Hair follicle dermal papilla cell (primary cell): Measurements from ENCODE around the gene SMARCAL1. TPM values are rescaled to one million over a fixed set of nuclear protein-coding genes. Genes with fewer than 3 reads are reported as not detected.

Source experiments
- total RNA-seq: library from RNA; depleted of rRNA; stranded (reverse); fragments of >200 nt; gene quantifications from 2 replicates; pipeline ENCODE4 v1.2.3, GENCODE V29; 2012

The SMARCAL1 gene
- 18.0 and 19.3 TPM in 2 replicates for total RNA-seq

GRCh38 chr2:216412022-216412999 lies at the start of gene SMARCAL1:
Gene SMARCAL1 (plus strand): TSS chr2:216412484. CDS start chr2:216414705, 2,221 bp downstream.

DNA sequence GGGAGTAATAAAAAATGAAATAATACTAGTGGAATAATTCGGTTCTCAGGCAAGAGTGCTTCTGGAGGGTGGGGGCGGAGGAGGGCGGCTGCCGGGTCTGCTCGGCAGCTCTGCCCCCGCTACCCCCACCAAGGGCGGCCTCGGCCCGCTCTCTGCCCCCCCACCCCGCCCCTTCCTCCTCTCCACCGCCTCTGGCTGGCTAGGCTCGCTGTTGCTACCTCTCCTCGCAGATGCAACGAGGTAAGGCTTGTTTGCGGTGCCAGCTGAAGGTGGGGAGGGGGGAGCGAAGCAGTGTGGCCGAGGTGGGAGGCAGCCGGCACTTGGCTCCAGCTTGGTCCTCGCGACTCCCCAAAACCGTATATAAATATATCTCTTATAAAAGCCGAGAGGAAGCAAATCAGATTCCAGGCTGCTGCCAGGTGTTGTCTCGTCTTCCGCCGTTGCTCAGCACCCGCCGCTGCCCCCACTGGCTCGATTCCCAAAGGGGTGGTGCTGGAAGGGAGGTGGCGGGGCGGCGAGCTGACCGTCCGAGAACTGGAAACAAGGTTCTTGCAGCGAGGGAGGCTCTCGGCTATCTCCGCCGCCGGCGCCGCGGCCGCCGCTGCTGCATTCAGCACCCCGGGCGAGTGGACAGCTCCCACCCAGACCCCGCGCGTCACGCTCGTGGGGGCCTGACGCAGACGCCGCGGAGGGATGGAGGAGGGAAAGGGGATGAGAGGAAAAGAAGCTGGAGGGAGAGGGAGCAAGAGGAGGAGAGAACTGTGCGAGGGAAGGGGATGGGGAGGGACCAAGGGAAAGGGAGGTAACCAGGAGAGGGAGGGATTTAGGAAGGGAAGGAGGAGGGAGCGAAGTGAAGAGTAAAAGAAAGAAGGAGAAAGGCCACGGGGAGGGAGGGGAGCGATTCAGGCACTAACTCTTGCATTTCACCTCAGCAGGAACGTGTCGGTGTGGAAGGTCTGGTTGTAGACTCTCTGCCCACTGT lies 40.3 kb upstream of the SMARCAL1 start, which contains the start of gene MARCHF4:
Gene MARCHF4 (minus strand): TSS at position 763 of the 982 bp plus-strand sequence. CDS start 2,223 bp downstream, outside the sequence.

DNA sequence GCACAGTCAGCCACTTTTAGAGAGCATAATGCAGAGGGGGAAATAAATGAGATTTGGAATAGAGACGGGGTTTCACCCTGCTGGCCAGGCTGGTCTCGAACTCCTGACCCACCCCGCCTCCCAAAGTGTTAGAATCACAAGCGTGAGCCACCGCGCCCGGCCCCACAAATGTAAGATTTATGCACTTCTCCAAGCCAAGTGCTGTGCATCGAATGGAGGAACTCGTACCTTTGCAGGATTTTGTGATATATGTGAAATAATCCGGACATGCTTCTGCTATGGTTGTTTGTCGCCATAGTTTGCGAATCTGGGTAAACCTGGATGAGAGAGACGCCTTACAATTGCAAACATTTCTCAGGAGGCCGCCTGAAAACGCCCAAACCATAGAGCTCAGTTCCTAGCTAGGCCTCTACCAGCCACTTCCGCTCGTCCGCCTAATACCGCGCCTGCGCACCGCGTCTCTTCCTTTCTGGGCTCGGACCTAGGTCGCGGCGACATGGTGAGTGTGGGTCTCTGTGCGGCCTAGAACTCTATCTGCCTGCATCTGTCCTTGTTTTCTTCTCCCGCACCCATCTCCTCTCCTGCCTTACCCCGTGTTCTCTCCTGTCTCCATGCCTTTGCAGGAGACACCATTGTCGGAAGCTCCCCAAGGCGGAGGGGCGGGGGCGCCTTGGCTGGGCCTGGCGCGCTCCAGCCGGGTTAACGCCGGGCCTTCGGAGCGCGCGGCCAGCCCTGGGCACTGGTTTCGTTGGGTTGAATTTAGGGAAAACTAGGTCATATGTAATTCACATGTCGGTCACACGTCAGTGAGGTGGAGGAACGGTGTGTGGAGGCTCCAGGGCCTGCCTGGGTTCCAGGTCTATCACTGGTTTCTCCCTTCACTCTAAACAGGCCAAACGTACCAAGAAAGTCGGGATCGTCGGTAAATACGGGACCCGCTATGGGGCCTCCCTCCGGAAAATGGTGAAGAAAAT lies 86.4 kb downstream of the SMARCAL1 start, which contains the start of gene RPL37A:
Gene RPL37A (plus strand): TSS at position 466 of the 974 bp plus-strand sequence. CDS start 31 bp downstream, at position 497.

Other genes with a start within 250 kb of the SMARCAL1 start
- gene MARCHF4, start 40.0 kb upstream of the SMARCAL1 start, total RNA-seq: 2.3 and 3.8 TPM in 2 replicates
- 575 and 595 TPM in 2 replicates for gene RPL37A, start 86.4 kb downstream of the SMARCAL1 start, total RNA-seq
- gene IGFBP2, start 220.9 kb downstream of the SMARCAL1 start, total RNA-seq: 587 and 627 TPM in 2 replicates